Stimulated activated naive CD8-positive, alpha-beta T cell treated with anti-CD3 and anti-CD28 coated beads, Interleukin-15, Interleukin-2, amounts not matched to agents 100 ng/mL and 50 ng/mL, for 24 hours (primary cell): ENCODE measurements around the gene CCDC157.

Source experiments
- H3K27ac Mint-ChIP-seq: one replicate; pipeline ENCODE4 v1.8.0; 2021; ENCODE audit warnings: mild to moderate bottlenecking, mixed read lengths
- H3K27me3 Mint-ChIP-seq: one replicate; pipeline ENCODE4 v1.8.0; 2021; ENCODE audit warnings: mixed read lengths
- H3K36me3 Mint-ChIP-seq: one replicate; pipeline ENCODE4 v1.8.0; 2021; ENCODE audit warnings: low read depth, mixed read lengths
- H3K4me1 Mint-ChIP-seq: one replicate; pipeline ENCODE4 v1.8.0; 2021; ENCODE audit warnings: low read depth, mixed read lengths
- H3K4me3 Mint-ChIP-seq: one replicate; pipeline ENCODE4 v1.8.0; 2021; ENCODE audit warnings: mild to moderate bottlenecking, mixed read lengths
- H3K9me3 Mint-ChIP-seq: one replicate; pipeline ENCODE4 v1.8.0; 2021; ENCODE audit warnings: mixed read lengths

Gene CCDC157

DNA sequence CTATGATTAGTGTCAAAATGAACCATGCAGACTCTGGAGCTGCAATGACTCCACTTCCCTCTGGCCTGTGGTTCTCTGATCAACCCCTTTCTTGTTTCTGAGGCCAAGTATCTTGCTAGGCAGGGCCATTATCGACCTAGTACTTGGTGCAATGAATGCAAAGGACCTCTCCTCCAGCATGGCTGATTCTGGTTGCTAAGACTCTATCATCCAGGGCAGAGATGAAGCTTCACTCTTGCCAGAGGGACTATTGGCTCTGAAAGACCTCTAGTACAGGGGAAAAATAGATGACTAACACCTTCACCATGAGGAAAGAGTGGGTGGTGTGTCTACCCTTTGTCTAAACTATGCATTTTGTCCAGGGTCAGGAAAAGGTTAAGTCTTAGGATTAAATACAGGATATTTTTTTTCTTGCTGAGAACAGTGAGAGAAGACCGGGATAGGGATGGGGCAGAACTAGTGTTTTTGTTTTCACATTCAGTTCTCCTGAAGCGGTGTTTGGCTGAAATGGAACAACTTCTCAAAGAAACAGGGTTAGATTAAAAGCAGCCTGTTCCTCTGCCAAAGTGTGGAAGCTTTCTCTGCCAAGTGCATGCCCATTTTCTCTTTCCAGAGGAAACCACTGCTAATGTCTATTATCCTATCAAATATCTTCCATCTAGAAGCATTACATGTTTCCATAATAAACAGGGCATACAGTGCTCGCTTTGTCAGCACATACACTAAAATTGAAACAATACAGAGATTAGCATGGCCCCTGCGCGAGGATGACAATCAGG lies 63.7 kb downstream of the CCDC157 start:
- Mint-ChIP-seq H3K36me3 (peaks cover 59% of the 10 kb centered on the region), H3K27ac (peak overlapping the region; percentile 83), H3K4me1 (peaks cover 61% of the 10 kb centered on the region), H3K9me3 (no peaks in the 10 kb centered on the region), H3K27me3 (no peaks in the 10 kb centered on the region), H3K4me3 (peak overlapping the region; percentile 98)

GRCh38 chr22:30421695-30422480 lies 65.1 kb downstream of the CCDC157 start:
- Mint-ChIP-seq H3K27me3 (no peaks in the 10 kb centered on the region), H3K9me3 (no peaks in the 10 kb centered on the region), H3K4me1 (peaks cover 65% of the 10 kb centered on the region), H3K4me3 (peak overlapping the region; percentile 98), H3K27ac (peak overlapping the region; percentile 99), H3K36me3 (peaks cover 52% of the 10 kb centered on the region)

GRCh38 chr22:30422481-30423300 lies 65.9 kb downstream of the CCDC157 start:
- H3K4me1 Mint-ChIP-seq, result peaks cover 74% of the 10 kb centered on the region
- H3K9me3 Mint-ChIP-seq, result no peaks in the 10 kb centered on the region
- H3K36me3 Mint-ChIP-seq, result peaks cover 56% of the 10 kb centered on the region
- H3K27ac Mint-ChIP-seq, result peak overlapping the region; percentile 99
- no peaks in the 10 kb centered on the region for H3K27me3 Mint-ChIP-seq
- H3K4me3 Mint-ChIP-seq, result peak overlapping the region; percentile 98

- Mint-ChIP-seq H3K27me3 (no peaks in the 10 kb centered on the region), H3K27ac (peak overlapping the region; percentile 99), H3K36me3 (peaks cover 52% of the 10 kb centered on the region), H3K4me1 (peaks cover 76% of the 10 kb centered on the region), H3K4me3 (peak overlapping the region; percentile 98), H3K9me3 (no peaks in the 10 kb centered on the region)
These were observed 66.6 kb downstream of the CCDC157 start for GRCh38 chr22:30423301-30423958.

DNA sequence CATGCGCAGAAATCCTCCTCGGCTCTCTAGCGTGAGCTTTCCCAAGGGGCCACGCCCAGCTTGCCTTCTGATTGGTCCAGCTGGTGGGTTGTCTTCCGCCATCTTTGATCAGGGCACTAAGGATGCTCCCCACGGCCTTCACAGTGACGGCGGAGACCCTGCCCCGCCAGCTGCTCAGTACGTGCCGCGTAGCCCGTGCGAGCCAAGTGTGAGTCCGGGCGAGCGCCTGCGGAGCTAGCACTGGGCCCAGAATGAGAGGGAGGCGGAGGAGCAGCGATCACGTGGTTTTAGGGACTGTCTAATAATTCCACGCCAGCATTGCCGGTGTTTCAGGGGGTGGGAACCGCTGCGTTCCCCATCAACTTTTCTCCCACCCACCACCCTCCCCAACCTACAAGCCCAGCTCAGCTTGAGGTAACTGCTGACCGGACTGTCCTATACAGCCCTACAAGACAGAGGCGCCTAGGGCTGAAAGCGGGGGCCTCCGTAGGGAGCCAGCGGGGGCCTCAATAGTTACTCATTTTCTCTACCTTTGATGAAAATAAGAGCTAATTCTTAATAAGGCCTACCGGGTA lies 67.2 kb downstream of the CCDC157 start:
- Mint-ChIP-seq H3K36me3 (peaks cover 48% of the 10 kb centered on the region), H3K4me3 (peak overlapping the region; percentile 98), H3K4me1 (peaks cover 76% of the 10 kb centered on the region), H3K9me3 (no peaks in the 10 kb centered on the region), H3K27me3 (no peaks in the 10 kb centered on the region), H3K27ac (peak overlapping the region; percentile 99)

GRCh38 chr22:30424534-30425326 lies 67.9 kb downstream of the CCDC157 start:
- H3K4me3 Mint-ChIP-seq, result peak overlapping the region; percentile 98
- H3K9me3 Mint-ChIP-seq, result no peaks in the 10 kb centered on the region
- H3K27me3 Mint-ChIP-seq, result no peaks in the 10 kb centered on the region
- peak overlapping the region; percentile 99 for H3K27ac Mint-ChIP-seq
- peaks cover 71% of the 10 kb centered on the region for H3K4me1 Mint-ChIP-seq
- H3K36me3 Mint-ChIP-seq, result peaks cover 43% of the 10 kb centered on the region

- peaks cover 40% of the 10 kb centered on the region for H3K36me3 Mint-ChIP-seq
- peak overlapping the region; percentile 99 for H3K27ac Mint-ChIP-seq
- H3K27me3 Mint-ChIP-seq, result no peaks in the 10 kb centered on the region
- peaks cover 66% of the 10 kb centered on the region for H3K4me1 Mint-ChIP-seq
- no peaks in the 10 kb centered on the region for H3K9me3 Mint-ChIP-seq
- peak overlapping the region; percentile 98 for H3K4me3 Mint-ChIP-seq
These were observed 68.5 kb downstream of the CCDC157 start for GRCh38 chr22:30425327-30425615.

DNA sequence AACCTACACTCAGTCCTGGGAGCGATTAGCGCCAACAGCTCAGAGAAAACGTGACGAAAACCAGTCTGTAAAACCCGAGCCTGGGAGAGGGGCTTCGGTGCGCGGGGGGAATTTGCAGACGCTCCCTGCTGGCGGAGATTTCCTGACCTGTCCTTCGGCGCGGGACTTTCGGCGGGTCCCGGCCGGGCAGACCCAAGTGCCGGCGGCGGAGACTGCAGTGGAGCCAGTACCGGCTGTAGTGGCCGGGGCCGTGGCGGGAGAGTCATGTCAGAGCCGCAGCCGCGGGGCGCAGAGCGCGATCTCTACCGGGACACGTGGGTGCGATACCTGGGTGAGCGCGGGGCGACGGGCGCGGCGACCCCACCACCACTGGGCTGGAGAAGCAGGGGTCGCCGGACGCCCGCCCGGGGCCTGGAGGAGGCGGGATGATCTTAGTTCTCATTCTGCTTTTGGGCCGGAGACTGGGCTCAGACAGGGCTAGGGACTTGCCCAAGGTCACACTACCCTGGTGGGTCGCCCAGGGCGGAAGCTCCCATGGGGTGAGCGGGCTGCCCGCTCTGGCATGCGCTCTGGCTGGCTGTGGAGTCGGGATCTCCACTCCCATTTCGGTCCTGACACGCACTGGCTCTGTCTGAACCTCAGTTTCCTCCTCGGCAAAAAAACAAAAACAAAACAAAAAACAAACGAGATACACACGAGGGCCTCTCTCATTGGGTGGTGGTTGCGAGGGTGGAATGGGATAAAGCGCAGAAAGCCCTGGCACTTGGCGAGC lies 69.0 kb downstream of the CCDC157 start, which contains the start of gene MTFP1:
MTFP1 (plus strand) TSS at position 153 of the 772 bp plus-strand sequence; CDS start at position 265, 112 bp downstream.
- H3K4me3 Mint-ChIP-seq, result peak within 1 kb of the TSS; percentile 98
- H3K36me3 Mint-ChIP-seq, result peaks cover 35% of the 10 kb centered on the region
- no peaks in the 10 kb centered on the region for H3K9me3 Mint-ChIP-seq
- peak within 1 kb of the TSS; percentile 99 for H3K27ac Mint-ChIP-seq
- H3K27me3 Mint-ChIP-seq, result no peaks in the 10 kb centered on the region
- H3K4me1 Mint-ChIP-seq, result peaks cover 61% of the 10 kb centered on the region
